ENCODE measurements around the gene SRPX.

DNA sequence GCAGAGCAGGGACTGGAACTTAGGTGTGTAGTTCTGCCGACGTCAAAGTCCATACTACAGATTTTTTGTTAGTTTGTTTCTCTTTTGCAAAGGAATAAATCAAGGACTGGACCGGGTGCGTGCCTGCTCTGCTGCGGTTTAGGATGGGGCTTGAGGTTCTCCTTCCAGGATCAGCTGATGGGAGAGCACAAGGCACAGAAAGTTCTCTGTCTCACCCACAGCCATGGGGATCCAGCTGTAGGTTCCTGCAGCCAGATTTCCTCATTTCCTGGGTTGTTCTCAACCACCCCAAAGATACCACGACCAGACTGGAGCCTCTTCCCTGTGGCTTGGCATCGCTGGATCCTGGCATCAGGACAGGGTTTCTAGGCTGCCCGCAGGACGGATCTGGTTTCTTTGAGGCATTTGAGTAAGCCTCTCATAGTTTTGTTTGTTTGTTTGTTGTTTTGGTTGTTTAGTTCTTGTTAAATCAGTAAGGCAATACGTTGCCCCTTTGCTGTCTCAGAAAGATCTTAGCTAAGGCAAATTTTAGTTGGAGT is 789 bp upstream of the SRPX start:
- TF ChIP-seq, protein P1, sequence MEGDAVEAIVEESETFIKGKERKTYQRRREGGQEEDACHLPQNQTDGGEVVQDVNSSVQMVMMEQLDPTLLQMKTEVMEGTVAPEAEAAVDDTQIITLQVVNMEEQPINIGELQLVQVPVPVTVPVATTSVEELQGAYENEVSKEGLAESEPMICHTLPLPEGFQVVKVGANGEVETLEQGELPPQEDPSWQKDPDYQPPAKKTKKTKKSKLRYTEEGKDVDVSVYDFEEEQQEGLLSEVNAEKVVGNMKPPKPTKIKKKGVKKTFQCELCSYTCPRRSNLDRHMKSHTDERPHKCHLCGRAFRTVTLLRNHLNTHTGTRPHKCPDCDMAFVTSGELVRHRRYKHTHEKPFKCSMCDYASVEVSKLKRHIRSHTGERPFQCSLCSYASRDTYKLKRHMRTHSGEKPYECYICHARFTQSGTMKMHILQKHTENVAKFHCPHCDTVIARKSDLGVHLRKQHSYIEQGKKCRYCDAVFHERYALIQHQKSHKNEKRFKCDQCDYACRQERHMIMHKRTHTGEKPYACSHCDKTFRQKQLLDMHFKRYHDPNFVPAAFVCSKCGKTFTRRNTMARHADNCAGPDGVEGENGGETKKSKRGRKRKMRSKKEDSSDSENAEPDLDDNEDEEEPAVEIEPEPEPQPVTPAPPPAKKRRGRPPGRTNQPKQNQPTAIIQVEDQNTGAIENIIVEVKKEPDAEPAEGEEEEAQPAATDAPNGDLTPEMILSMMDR (conservative IDR thresholded peaks at IDR 0.05; ENCODE audit: low read length), result no peak
- no peak for TF ChIP-seq EZH2phosphoT487 (IDR thresholded peaks at IDR 0.05; ENCODE audit: borderline replicate concordance, low read depth, low read length)
